WTC11 (cell line): Measurements from ENCODE around the gene MACROD2. TPM values are rescaled to one million over a fixed set of nuclear protein-coding genes. Genes with fewer than 3 reads are reported as not detected.

Source experiments
- ATAC-seq: fragments of 200-7000 bp; cut with Tn5 transposase; 2 replicates; pipeline ENCODE4 v1.10.0; 2021; ENCODE audit warnings: mild to moderate bottlenecking, moderate library complexity
- CTCF ChIA-PET: fragments of 300-600 bp; sonication (Branson Sonifier 250); formaldehyde crosslinking; loops from one replicate; lab custom pipeline; 2021; ENCODE audit warnings: antibody characterized with exemption; lab: Charles Lee
- POLR2A ChIA-PET: fragments of 350-600 bp; sonication (Branson Sonifier 250); formaldehyde crosslinking; loops from one replicate; lab custom pipeline; 2021; ENCODE audit warnings: antibody characterized with exemption; lab: Charles Lee
- DNase-seq: peaks from one replicate; pipeline ENCODE4 v3.0.0; 2021; ENCODE audit warnings: low spot score
- H3K27ac Mint-ChIP-seq: 2 replicates; pipeline ENCODE4 v1.8.0; 2021; ENCODE audit warnings: mixed read lengths
- H3K27me3 Mint-ChIP-seq: 2 replicates; pipeline ENCODE4 v1.8.0; 2021; ENCODE audit warnings: low read depth, mild to moderate bottlenecking, moderate library complexity, mixed read lengths
- H3K36me3 Mint-ChIP-seq: 2 replicates; pipeline ENCODE4 v1.8.0; 2021; ENCODE audit warnings: mixed read lengths
- H3K4me1 Mint-ChIP-seq: 2 replicates; pipeline ENCODE4 v1.8.0; 2022; ENCODE audit warnings: mixed read lengths
- H3K4me3 Mint-ChIP-seq: 2 replicates; pipeline ENCODE4 v1.8.0; 2021; ENCODE audit warnings: mild to moderate bottlenecking, moderate library complexity, mixed read lengths
- H3K9me3 Mint-ChIP-seq: 2 replicates; pipeline ENCODE4 v1.8.0; 2021; ENCODE audit warnings: mixed read lengths
- ATF2 ChIP-seq: sonication (generic); formaldehyde crosslinking; IDR thresholded peaks from 2 replicates; pipeline ENCODE4 v1.8.1; 2022; ENCODE audit warnings: low read depth, missing genetic modification reagents, borderline replicate concordance
- ATF3 ChIP-seq: sonication (generic); formaldehyde crosslinking; conservative IDR thresholded peaks from 2 replicates; pipeline ENCODE4 v1.8.1; 2022; ENCODE audit warnings: mild to moderate bottlenecking, missing genetic modification reagents
- ATF6 ChIP-seq: sonication (generic); formaldehyde crosslinking; IDR thresholded peaks from 2 replicates; pipeline ENCODE4 v1.8.1; 2023; ENCODE audit warnings: mild to moderate bottlenecking, missing genetic modification reagents
- E2F4 ChIP-seq: sonication (generic); formaldehyde crosslinking; IDR thresholded peaks from 2 replicates; pipeline ENCODE4 v1.8.1; 2022; ENCODE audit warnings: low read depth, mild to moderate bottlenecking, moderate library complexity, missing genetic modification reagents, borderline replicate concordance
- ELF4 ChIP-seq: sonication (generic); formaldehyde crosslinking; IDR thresholded peaks from 2 replicates; pipeline ENCODE4 v1.8.1; 2022; ENCODE audit warnings: low read depth, mild to moderate bottlenecking, moderate library complexity, missing genetic modification reagents
- ESRRA ChIP-seq: sonication (generic); formaldehyde crosslinking; IDR thresholded peaks from 2 replicates; pipeline ENCODE4 v1.8.1; 2022; ENCODE audit warnings: mild to moderate bottlenecking, missing genetic modification reagents, borderline replicate concordance
- FOXJ3 ChIP-seq: sonication (generic); formaldehyde crosslinking; IDR thresholded peaks from 2 replicates; pipeline ENCODE4 v1.9.0; 2021; ENCODE audit warnings: missing genetic modification reagents, mild to moderate bottlenecking, borderline replicate concordance
- FOXP1 ChIP-seq: sonication (generic); formaldehyde crosslinking; IDR thresholded peaks from 2 replicates; pipeline ENCODE4 v1.8.0; 2022; ENCODE audit warnings: missing genetic modification reagents, mild to moderate bottlenecking, moderate library complexity, borderline replicate concordance
- FOXP4 ChIP-seq: sonication (generic); formaldehyde crosslinking; IDR thresholded peaks from 2 replicates; pipeline ENCODE4 v1.8.0; 2022; ENCODE audit warnings: mild to moderate bottlenecking, missing genetic modification reagents
- HMGA2 ChIP-seq: fragments of 250-450 bp; sonication (Bioruptor Pico); IDR thresholded peaks from 2 replicates; pipeline ENCODE4 v1.4.0; 2021; ENCODE audit warnings: mild to moderate bottlenecking, moderate library complexity
- IRF1 ChIP-seq: sonication (generic); formaldehyde crosslinking; IDR thresholded peaks from 2 replicates; pipeline ENCODE4 v1.8.0; 2023; ENCODE audit warnings: missing genetic modification reagents
- NFATC4 ChIP-seq: fragments of 250-450 bp; sonication (Bioruptor Pico); IDR thresholded peaks from 2 replicates; pipeline ENCODE4 v1.9.0; 2021; ENCODE audit warnings: mild to moderate bottlenecking
- NFE2L1 ChIP-seq: sonication (generic); formaldehyde crosslinking; IDR thresholded peaks from 2 replicates; pipeline ENCODE4 v1.8.1; 2023; ENCODE audit warnings: missing genetic modification reagents
- NR1H2 ChIP-seq: sonication (generic); formaldehyde crosslinking; IDR thresholded peaks from 2 replicates; pipeline ENCODE4 v1.9.0; 2021; ENCODE audit warnings: mild to moderate bottlenecking, moderate library complexity, missing genetic modification reagents
- NR3C1 ChIP-seq: sonication (generic); formaldehyde crosslinking; conservative IDR thresholded peaks from 2 replicates; pipeline ENCODE4 v1.8.1; 2023; ENCODE audit warnings: low read depth, mild to moderate bottlenecking, missing genetic modification reagents
- PRRX2 ChIP-seq: fragments of 250-450 bp; sonication (Bioruptor Pico); IDR thresholded peaks from 2 replicates; pipeline ENCODE4 v1.8.0; 2021; ENCODE audit warnings: mild to moderate bottlenecking
- SMAD3 ChIP-seq: sonication (generic); formaldehyde crosslinking; IDR thresholded peaks from 2 replicates; pipeline ENCODE4 v1.8.0; 2022; ENCODE audit warnings: missing genetic modification reagents, mild to moderate bottlenecking, borderline replicate concordance
- SMAD4 ChIP-seq: sonication (generic); formaldehyde crosslinking; IDR thresholded peaks from 2 replicates; pipeline ENCODE4 v1.8.0; 2022; ENCODE audit warnings: mild to moderate bottlenecking, missing genetic modification reagents
- USF1 ChIP-seq: sonication (generic); formaldehyde crosslinking; IDR thresholded peaks from 2 replicates; pipeline ENCODE4 v1.8.0; 2022; ENCODE audit warnings: mild to moderate bottlenecking, missing genetic modification reagents
- USF2 ChIP-seq: sonication (generic); formaldehyde crosslinking; IDR thresholded peaks from 2 replicates; pipeline ENCODE4 v1.8.1; 2023; ENCODE audit warnings: mild to moderate bottlenecking, missing genetic modification reagents, moderate library complexity
- ZNF121 ChIP-seq: sonication (generic); formaldehyde crosslinking; IDR thresholded peaks from 2 replicates; pipeline ENCODE4 v1.8.0; 2023; ENCODE audit warnings: missing genetic modification reagents
- ZNF219 ChIP-seq: sonication (generic); formaldehyde crosslinking; IDR thresholded peaks from 2 replicates; pipeline ENCODE4 v1.8.0; 2023; ENCODE audit warnings: missing genetic modification reagents, mild to moderate bottlenecking, borderline replicate concordance
- ZNF317 ChIP-seq: sonication (generic); formaldehyde crosslinking; IDR thresholded peaks from 2 replicates; pipeline ENCODE4 v1.8.1; 2023; ENCODE audit warnings: low read depth, mild to moderate bottlenecking, moderate library complexity, missing genetic modification reagents, borderline replicate concordance
- ZNF416 ChIP-seq: fragments of 250-450 bp; sonication (Bioruptor Pico); IDR thresholded peaks from 2 replicates; pipeline ENCODE4 v1.9.0; 2021; ENCODE audit warnings: mild to moderate bottlenecking, inconsistent platforms
- ZNF512 ChIP-seq: sonication (generic); formaldehyde crosslinking; IDR thresholded peaks from 2 replicates; pipeline ENCODE4 v1.8.1; 2022; ENCODE audit warnings: missing genetic modification reagents, borderline replicate concordance
- ZNF671 ChIP-seq: fragments of 250-450 bp; sonication (Bioruptor Pico); IDR thresholded peaks from 2 replicates; pipeline ENCODE4 v1.8.0; 2021; ENCODE audit warnings: mild to moderate bottlenecking
- total RNA-seq: library from RNA; stranded (reverse); gene quantifications from 3 replicates; pipeline ENCODE4 v1.2.3, GENCODE V29; 2021

The MACROD2 gene
- total RNA-seq, 1 experiment from 2014 or later, result 4.1 TPM

GRCh38 chr20:15945289-15945688 is 1950.0 kb downstream of the MACROD2 start:
- POLR2A ChIA-PET, result no interaction called here
- TF ChIP-seq IRF1 (CRISPR knock-in tag), result no peak
- no peak for TF ChIP-seq FOXP4 (CRISPR knock-in tag)
- TF ChIP-seq PRRX2 (CRISPR knock-in tag), result no peak
- no peak for TF ChIP-seq NR3C1
- TF ChIP-seq ATF3 (CRISPR knock-in tag), result no peak
- no peak for TF ChIP-seq SMAD4 (CRISPR knock-in tag)
- no peak for TF ChIP-seq SMAD3 (CRISPR knock-in tag)
- TF ChIP-seq ESRRA (CRISPR knock-in tag), result no peak
- TF ChIP-seq NFE2L1, result no peak
- TF ChIP-seq ZNF671, result no peak
- no peak for TF ChIP-seq ZNF416 (CRISPR knock-in tag)
- Mint-ChIP-seq H3K36me3 (no peaks in the 10 kb centered on the region), H3K4me1 (peaks cover 31% of the 10 kb centered on the region), H3K27ac (no peak overlapping the region), H3K9me3 (peaks cover 8% of the 10 kb centered on the region; the same call in 1 of the 2 replicates), H3K4me3 (no peak overlapping the region), H3K27me3 (no peaks in the 10 kb centered on the region)
- no peak for ATAC-seq
- DNase-seq, result no peak
- CTCF ChIA-PET, result no interaction called here

GRCh38 chr20:15949391-15949790 is 1954.1 kb downstream of the MACROD2 start:
- ATAC-seq, result peak; percentile 82
- H3K27me3 Mint-ChIP-seq, result no peaks in the 10 kb centered on the region
- no peak for DNase-seq
- no peak overlapping the region for H3K4me3 Mint-ChIP-seq
- H3K27ac Mint-ChIP-seq, result no peak overlapping the region
- H3K9me3 Mint-ChIP-seq, result peaks cover 10% of the 10 kb centered on the region
- peaks cover 37% of the 10 kb centered on the region for H3K4me1 Mint-ChIP-seq
- ChIA-PET POLR2A (no interaction called here), CTCF (no interaction called here)
- no peaks in the 10 kb centered on the region for H3K36me3 Mint-ChIP-seq
- TF ChIP-seq NR1H2 (no peak), ZNF512 (CRISPR knock-in tag) (no peak), ATF2 (no peak), ZNF317 (CRISPR knock-in tag) (no peak), USF1 (CRISPR knock-in tag) (no peak), ELF4 (no peak), NFATC4 (CRISPR knock-in tag) (no peak), FOXJ3 (CRISPR knock-in tag) (no peak), ZNF219 (CRISPR knock-in tag) (no peak), HMGA2 (CRISPR knock-in tag) (no peak), USF2 (CRISPR knock-in tag) (no peak), E2F4 (CRISPR knock-in tag) (no peak), FOXP1 (CRISPR knock-in tag) (no peak), ATF6 (CRISPR knock-in tag) (no peak), ZNF121 (no peak)
